A673 (cell line): ENCODE results near the gene NBAS.

Experiments
- CTCF ChIP-seq: fragments of 300-800, 200-600 bp; sonication (generic); conservative IDR thresholded peaks from 2 replicates; pipeline ENCODE4 v1.5.1; 2017; ENCODE audit warnings: low read depth, mild to moderate bottlenecking, antibody characterized with exemption, low read length, moderate library complexity, mixed read lengths
- EZH2 ChIP-seq: fragments of 200-600 bp; sonication (generic); IDR thresholded peaks from 2 replicates; pipeline ENCODE4 v1.6.1; 2017; ENCODE audit warnings: borderline replicate concordance, low read depth, mild to moderate bottlenecking, mixed read lengths, antibody characterized with exemption, low read length; ENCODE audit not compliant: poor library complexity, severe bottlenecking

- no peak for TF ChIP-seq CTCF
- TF ChIP-seq EZH2, result no peak
Observed at GRCh38 chr2:15180379-15180778, 380.8 kb downstream of the NBAS start.
